ENCODE results near the gene CAPN2. TPM values are rescaled to one million over a fixed set of nuclear protein-coding genes. Genes with fewer than 3 reads are reported as not detected.

The CAPN2 gene
- total RNA-seq, 1 donor from 2014 or later = 258 TPM

DNA sequence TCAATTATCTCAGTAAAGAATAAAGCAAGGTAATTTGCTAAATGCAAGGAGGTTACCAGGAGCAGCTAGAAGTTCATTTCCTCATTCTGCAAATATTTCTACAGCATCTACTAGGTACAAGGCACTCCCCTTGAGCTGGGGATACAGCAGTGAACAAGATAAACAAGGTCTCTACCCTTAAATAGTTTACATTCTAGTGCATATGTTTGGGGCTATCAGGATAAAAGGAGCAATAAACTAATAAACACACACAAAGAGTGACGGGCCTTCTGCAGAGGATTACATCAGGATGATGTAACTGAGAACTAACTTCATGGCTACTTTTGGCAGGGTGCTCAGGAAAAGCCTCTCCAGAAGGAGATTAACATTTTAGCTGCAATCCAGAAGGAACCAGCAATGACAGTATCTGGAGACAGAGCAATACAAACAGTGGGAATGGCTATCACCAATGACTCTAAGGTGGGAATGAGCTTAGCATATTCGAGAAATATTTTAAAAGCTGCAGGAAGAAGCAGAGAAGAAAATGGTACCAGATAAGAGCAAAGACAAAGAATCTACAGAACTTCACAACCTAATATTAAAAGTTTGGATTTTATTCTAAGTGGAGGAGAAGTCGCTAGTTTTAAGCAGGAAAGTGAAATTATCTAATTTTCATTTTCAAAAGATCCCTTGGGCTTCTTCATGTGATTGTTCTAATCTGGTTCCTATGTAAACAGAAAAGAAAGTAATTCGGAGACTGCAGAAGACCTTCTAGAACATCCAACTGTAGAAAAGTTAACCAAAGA, 107.6 kb downstream of the CAPN2 start:
- no peak for DNase-seq (ENCODE audit: low read depth)
- TF ChIP-seq, protein P1, sequence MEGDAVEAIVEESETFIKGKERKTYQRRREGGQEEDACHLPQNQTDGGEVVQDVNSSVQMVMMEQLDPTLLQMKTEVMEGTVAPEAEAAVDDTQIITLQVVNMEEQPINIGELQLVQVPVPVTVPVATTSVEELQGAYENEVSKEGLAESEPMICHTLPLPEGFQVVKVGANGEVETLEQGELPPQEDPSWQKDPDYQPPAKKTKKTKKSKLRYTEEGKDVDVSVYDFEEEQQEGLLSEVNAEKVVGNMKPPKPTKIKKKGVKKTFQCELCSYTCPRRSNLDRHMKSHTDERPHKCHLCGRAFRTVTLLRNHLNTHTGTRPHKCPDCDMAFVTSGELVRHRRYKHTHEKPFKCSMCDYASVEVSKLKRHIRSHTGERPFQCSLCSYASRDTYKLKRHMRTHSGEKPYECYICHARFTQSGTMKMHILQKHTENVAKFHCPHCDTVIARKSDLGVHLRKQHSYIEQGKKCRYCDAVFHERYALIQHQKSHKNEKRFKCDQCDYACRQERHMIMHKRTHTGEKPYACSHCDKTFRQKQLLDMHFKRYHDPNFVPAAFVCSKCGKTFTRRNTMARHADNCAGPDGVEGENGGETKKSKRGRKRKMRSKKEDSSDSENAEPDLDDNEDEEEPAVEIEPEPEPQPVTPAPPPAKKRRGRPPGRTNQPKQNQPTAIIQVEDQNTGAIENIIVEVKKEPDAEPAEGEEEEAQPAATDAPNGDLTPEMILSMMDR (IDR thresholded peaks at IDR 0.05; ENCODE audit: insufficient read depth, low read length, poor library complexity, severe bottlenecking) = no peak
- Histone ChIP-seq H3K27me3 (ENCODE audit: control insufficient read depth, insufficient read depth, low read length) (no peaks in the 10 kb centered on the region), H3K4me3 (ENCODE audit: low read depth, low read length) (no peak overlapping the region), H3K36me3 (ENCODE audit: control insufficient read depth, insufficient read depth, low read length) (no peaks in the 10 kb centered on the region)

- no peak for DNase-seq (ENCODE audit: low read depth)
- H3K36me3 ChIP-seq (ENCODE audit: control insufficient read depth, insufficient read depth, low read length) = no peaks in the 10 kb centered on the region
- TF ChIP-seq, protein P1 (IDR thresholded peaks at IDR 0.05; ENCODE audit: insufficient read depth, low read length, poor library complexity, severe bottlenecking) = no peak
- H3K27me3 ChIP-seq (ENCODE audit: control insufficient read depth, insufficient read depth, low read length) = no peaks in the 10 kb centered on the region
- no peak overlapping the region for H3K4me3 ChIP-seq (ENCODE audit: low read depth, low read length)
Observed at GRCh38 chr1:223820515-223820858, 108.1 kb downstream of the CAPN2 start.

DNA sequence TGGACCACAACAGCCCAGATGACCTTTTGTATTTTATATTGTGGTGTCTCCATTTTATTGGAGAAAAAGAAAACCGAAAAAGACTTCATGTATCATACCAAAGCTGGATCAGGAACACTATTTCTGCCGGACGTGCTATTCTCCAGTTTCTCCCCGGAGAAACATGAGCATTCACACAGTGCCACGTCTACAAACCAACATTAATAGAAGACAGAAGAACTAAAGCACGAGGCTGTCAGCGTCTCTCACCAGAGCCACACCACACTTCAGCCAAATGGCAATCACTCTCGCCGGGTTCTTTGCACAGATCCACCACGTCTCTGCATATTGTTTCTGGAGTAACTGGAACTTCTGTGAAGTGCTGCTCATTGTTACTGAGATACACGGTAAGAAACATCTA, 108.6 kb downstream of the CAPN2 start:
- TF ChIP-seq, protein P1 (IDR thresholded peaks at IDR 0.05; ENCODE audit: insufficient read depth, low read length, poor library complexity, severe bottlenecking) = no peak
- Histone ChIP-seq H3K4me3 (ENCODE audit: low read depth, low read length) (no peak overlapping the region), H3K36me3 (ENCODE audit: control insufficient read depth, insufficient read depth, low read length) (no peaks in the 10 kb centered on the region), H3K27me3 (ENCODE audit: control insufficient read depth, insufficient read depth, low read length) (no peaks in the 10 kb centered on the region)
- DNase-seq (ENCODE audit: low read depth) = no peak

DNA sequence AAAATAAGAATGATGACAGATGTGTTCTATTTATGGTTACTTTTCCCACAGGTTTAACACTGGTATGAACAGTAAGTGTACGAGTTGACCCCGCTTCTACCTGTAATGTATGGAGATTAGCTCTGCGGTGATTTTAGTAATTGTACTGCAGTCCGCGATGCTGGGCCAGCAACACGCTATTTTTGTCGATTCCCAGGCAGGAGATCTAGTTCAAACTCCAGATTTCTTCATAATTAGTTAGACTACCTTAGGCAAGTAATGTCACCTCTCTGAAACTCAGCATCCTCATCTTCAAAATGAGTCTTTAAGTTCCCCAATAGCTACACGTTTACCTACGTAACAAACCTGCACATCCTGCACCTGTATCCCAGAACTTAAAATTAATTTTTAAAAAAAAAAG, 111.9 kb downstream of the CAPN2 start:
- DNase-seq (ENCODE audit: low read depth) = no peak
- TF ChIP-seq, protein P1 (IDR thresholded peaks at IDR 0.05; ENCODE audit: insufficient read depth, low read length, poor library complexity, severe bottlenecking) = no peak
- H3K27me3 ChIP-seq (ENCODE audit: control insufficient read depth, insufficient read depth, low read length) = no peaks in the 10 kb centered on the region
- H3K4me3 ChIP-seq (ENCODE audit: low read depth, low read length) = no peak overlapping the region
- no peaks in the 10 kb centered on the region for H3K36me3 ChIP-seq (ENCODE audit: control insufficient read depth, insufficient read depth, low read length)

DNA sequence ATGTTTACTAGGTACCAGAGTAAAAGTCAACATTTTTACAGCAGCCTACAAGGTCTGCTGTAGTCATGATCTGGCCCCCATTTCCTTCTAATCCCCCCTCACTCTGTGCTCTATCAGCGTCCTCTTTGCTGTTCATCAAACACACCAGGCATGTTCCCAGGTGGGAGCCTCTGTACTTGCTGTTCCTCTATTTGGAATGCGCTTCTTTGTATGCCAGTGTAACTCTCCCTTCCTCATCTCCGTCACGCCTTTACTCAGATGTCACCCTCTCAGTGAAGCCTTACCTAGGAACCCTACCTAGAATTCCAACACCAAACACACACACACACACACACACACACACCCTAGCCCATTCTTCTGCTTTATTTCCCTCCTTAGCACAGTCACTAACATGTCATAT, 112.4 kb downstream of the CAPN2 start:
- TF ChIP-seq, protein P1 (IDR thresholded peaks at IDR 0.05; ENCODE audit: insufficient read depth, low read length, poor library complexity, severe bottlenecking) = no peak
- Histone ChIP-seq H3K36me3 (ENCODE audit: control insufficient read depth, insufficient read depth, low read length) (no peaks in the 10 kb centered on the region), H3K4me3 (ENCODE audit: low read depth, low read length) (no peak overlapping the region), H3K27me3 (ENCODE audit: control insufficient read depth, insufficient read depth, low read length) (no peaks in the 10 kb centered on the region)
- no peak for DNase-seq (ENCODE audit: low read depth)

Other genes starting within 250 kb of the CAPN2 start
- not detected in 2 replicates for gene CAPN8, start 46.8 kb upstream of the CAPN2 start, total RNA-seq
- gene TP53BP2, start 133.4 kb downstream of the CAPN2 start, total RNA-seq = 97.1 and 100.0 TPM in 2 replicates

Data from kidney epithelial cell (primary cell).